Lower leg skin (tissue), 3 donors: ENCODE measurements around the gene MED7.

ENCODE experiments used
- POLR2A ChIP-seq, 2 donors: fragments of 450-650 bp; IDR thresholded peaks; one replicate each; pipeline ENCODE4 v1.6.1; 2016 to 2017; ENCODE audit warnings: antibody characterized with exemption in 2 of 2, mild to moderate bottlenecking in 1 of 2, moderate library complexity in 1 of 2
- TF ChIP-seq, protein P1 (sequence below), 3 donors: fragments of 450-650 bp; IDR thresholded peaks; one replicate each; pipeline ENCODE4 v1.5.1; 2016; ENCODE audit warnings: antibody characterized with exemption in 3 of 3, mild to moderate bottlenecking in 3 of 3, moderate library complexity in 2 of 3

DNA sequence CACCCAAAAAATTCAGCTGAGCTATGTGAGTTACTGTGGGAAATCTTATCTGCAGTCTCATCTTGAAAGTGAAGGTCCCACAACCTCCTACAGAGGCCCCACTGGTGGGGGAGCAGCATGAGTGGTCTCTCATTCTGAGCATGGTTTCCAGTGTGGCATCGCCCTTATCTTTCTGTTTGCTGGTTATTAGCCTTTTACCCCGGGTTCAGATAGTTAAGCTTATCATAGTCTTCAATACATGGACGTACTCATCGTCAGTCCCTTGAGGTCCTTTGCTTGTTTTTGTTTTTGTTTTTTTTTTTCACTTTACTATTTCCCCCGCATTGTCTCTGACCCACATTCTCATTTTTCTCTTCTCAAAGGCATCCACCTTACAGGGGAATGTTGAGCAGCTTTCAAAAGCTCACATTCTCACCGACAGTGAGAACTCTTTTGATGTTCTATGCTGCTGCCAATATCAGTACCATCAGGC, 26.1 kb downstream of the MED7 start:
- TF ChIP-seq, protein P1, sequence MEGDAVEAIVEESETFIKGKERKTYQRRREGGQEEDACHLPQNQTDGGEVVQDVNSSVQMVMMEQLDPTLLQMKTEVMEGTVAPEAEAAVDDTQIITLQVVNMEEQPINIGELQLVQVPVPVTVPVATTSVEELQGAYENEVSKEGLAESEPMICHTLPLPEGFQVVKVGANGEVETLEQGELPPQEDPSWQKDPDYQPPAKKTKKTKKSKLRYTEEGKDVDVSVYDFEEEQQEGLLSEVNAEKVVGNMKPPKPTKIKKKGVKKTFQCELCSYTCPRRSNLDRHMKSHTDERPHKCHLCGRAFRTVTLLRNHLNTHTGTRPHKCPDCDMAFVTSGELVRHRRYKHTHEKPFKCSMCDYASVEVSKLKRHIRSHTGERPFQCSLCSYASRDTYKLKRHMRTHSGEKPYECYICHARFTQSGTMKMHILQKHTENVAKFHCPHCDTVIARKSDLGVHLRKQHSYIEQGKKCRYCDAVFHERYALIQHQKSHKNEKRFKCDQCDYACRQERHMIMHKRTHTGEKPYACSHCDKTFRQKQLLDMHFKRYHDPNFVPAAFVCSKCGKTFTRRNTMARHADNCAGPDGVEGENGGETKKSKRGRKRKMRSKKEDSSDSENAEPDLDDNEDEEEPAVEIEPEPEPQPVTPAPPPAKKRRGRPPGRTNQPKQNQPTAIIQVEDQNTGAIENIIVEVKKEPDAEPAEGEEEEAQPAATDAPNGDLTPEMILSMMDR (IDR thresholded peaks at IDR 0.05), result no peak
- TF ChIP-seq POLR2A (IDR thresholded peaks at IDR 0.05), result no peak
